WTC11 (cell line): ENCODE measurements around the gene STRAP. TPM values are rescaled to one million over a fixed set of nuclear protein-coding genes. Genes with fewer than 3 reads are reported as not detected.

ENCODE experiments used
- ATAC-seq: fragments of 200-7000 bp; cut with Tn5 transposase; 2 replicates; pipeline ENCODE4 v1.10.0; 2021; ENCODE audit warnings: mild to moderate bottlenecking, moderate library complexity
- CTCF ChIA-PET: fragments of 300-600 bp; sonication (Branson Sonifier 250); formaldehyde crosslinking; loops from one replicate; lab custom pipeline; 2021; ENCODE audit warnings: antibody characterized with exemption; lab: Charles Lee
- POLR2A ChIA-PET: fragments of 350-600 bp; sonication (Branson Sonifier 250); formaldehyde crosslinking; loops from one replicate; lab custom pipeline; 2021; ENCODE audit warnings: antibody characterized with exemption; lab: Charles Lee
- DNase-seq: peaks from one replicate; pipeline ENCODE4 v3.0.0; 2021; ENCODE audit warnings: low spot score
- H3K27ac Mint-ChIP-seq: 2 replicates; pipeline ENCODE4 v1.8.0; 2021; ENCODE audit warnings: mixed read lengths
- H3K27me3 Mint-ChIP-seq: 2 replicates; pipeline ENCODE4 v1.8.0; 2021; ENCODE audit warnings: low read depth, mild to moderate bottlenecking, moderate library complexity, mixed read lengths
- H3K36me3 Mint-ChIP-seq: 2 replicates; pipeline ENCODE4 v1.8.0; 2021; ENCODE audit warnings: mixed read lengths
- H3K4me1 Mint-ChIP-seq: 2 replicates; pipeline ENCODE4 v1.8.0; 2022; ENCODE audit warnings: mixed read lengths
- H3K4me3 Mint-ChIP-seq: 2 replicates; pipeline ENCODE4 v1.8.0; 2021; ENCODE audit warnings: mild to moderate bottlenecking, moderate library complexity, mixed read lengths
- H3K9me3 Mint-ChIP-seq: 2 replicates; pipeline ENCODE4 v1.8.0; 2021; ENCODE audit warnings: mixed read lengths
- AR ChIP-seq: fragments of 250-450 bp; sonication (Bioruptor Pico); IDR thresholded peaks from 2 replicates; pipeline ENCODE4 v1.9.0; 2021; ENCODE audit warnings: mild to moderate bottlenecking
- ATF2 ChIP-seq: sonication (generic); formaldehyde crosslinking; IDR thresholded peaks from 2 replicates; pipeline ENCODE4 v1.8.1; 2022; ENCODE audit warnings: low read depth, missing genetic modification reagents, borderline replicate concordance
- CBFB ChIP-seq: sonication (generic); formaldehyde crosslinking; IDR thresholded peaks from 2 replicates; pipeline ENCODE4 v1.8.1; 2022; ENCODE audit warnings: mild to moderate bottlenecking, low read depth, missing genetic modification reagents
- CTCF ChIP-seq: fragments of 200-600 bp; IDR thresholded peaks from 2 replicates; pipeline ENCODE4 v1.8.0; 2022; ENCODE audit warnings: antibody characterized with exemption
- ERG ChIP-seq: fragments of 250-450 bp; sonication (Bioruptor Pico); IDR thresholded peaks from 2 replicates; pipeline ENCODE4 v1.8.0; 2021; ENCODE audit warnings: mild to moderate bottlenecking
- HMGA2 ChIP-seq: fragments of 250-450 bp; sonication (Bioruptor Pico); IDR thresholded peaks from 2 replicates; pipeline ENCODE4 v1.4.0; 2021; ENCODE audit warnings: mild to moderate bottlenecking, moderate library complexity
- KAT7 ChIP-seq: sonication (generic); formaldehyde crosslinking; IDR thresholded peaks from 2 replicates; pipeline ENCODE4 v1.8.1; 2023; ENCODE audit warnings: missing genetic modification reagents, mild to moderate bottlenecking, borderline replicate concordance
- NFATC4 ChIP-seq: fragments of 250-450 bp; sonication (Bioruptor Pico); IDR thresholded peaks from 2 replicates; pipeline ENCODE4 v1.9.0; 2021; ENCODE audit warnings: mild to moderate bottlenecking
- ZNF532 ChIP-seq: fragments of 250-450 bp; sonication (Bioruptor Pico); IDR thresholded peaks from 2 replicates; pipeline ENCODE4 v1.9.0; 2021; ENCODE audit warnings: mild to moderate bottlenecking, borderline replicate concordance
- total RNA-seq: library from RNA; stranded (reverse); gene quantifications from 3 replicates; pipeline ENCODE4 v1.2.3, GENCODE V29; 2021
- TF ChIP-seq, protein P1 (sequence below): sonication (generic); formaldehyde crosslinking; conservative IDR thresholded peaks from 2 replicates; pipeline ENCODE4 v1.8.1; 2023; ENCODE audit warnings: mild to moderate bottlenecking, low read depth, missing genetic modification reagents, moderate library complexity

STRAP gene
- total RNA-seq, 1 experiment from 2014 or later = 221 TPM

DNA sequence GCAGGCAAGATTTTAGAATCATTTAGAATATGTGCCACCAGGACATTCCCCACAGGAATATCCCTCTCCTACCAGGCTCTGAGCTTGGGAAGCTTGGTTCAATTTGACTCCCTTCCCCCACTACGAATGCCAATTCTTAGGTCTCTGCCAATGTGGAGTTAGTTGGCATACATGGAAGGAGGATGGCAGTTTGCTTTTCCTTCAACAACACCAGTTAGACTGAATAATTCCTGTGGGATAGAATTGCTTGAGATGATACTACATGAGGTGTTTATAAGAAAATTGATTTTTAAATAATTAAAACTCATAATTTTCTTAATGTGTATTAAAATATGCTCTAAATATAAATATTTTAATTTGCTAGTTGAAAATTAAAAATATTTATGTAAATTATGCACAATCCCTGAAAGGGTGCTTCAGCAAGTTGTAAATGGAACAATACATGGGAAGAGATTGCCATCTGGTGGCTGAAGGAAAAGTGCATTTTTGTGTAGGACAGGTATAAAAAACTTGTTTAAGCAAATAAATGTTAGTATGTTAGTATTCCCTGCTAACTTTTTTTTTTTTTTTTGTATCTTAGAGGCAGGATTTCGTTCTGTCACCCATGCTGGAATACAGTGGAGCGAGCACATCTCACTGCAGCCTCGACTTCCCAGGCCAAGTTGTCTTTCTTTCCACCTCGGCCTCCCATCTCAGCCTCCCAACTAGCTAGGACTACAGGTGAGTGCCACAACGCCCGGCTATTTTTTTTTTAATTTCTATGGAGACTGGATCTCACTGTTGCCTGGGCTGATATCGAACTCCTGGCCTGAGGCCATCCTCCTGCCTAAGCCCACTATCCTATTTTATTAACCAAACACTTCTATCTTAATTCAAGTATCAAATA, 25.8 kb upstream of the STRAP start:
- Mint-ChIP-seq H3K4me3 (no peak overlapping the region), H3K4me1 (peaks cover 6% of the 10 kb centered on the region; the same call in 1 of the 2 replicates), H3K27me3 (no peaks in the 10 kb centered on the region), H3K9me3 (no peaks in the 10 kb centered on the region), H3K36me3 (no peaks in the 10 kb centered on the region), H3K27ac (no peak overlapping the region)
- DNase-seq (no peak), ATAC-seq (peak; percentile 26; the same call in 1 of the 2 replicates)
- POLR2A ChIA-PET = no interaction called here
- TF ChIP-seq ZNF532 (CRISPR knock-in tag) (no peak), CTCF (peak; percentile 58), HMGA2 (CRISPR knock-in tag) (peak; percentile 97)
- CTCF ChIA-PET = interaction anchor here (0.5 to 4.0 kb wide), 15 partner anchors 10 to 1016 kb away, joined by 3 to 64 read pairs (median 4); partner anchors contain the start of gene STRAP

GRCh38 chr12:15858353-15858752, 23.8 kb upstream of the STRAP start:
- H3K4me3 Mint-ChIP-seq = no peak overlapping the region
- H3K27ac Mint-ChIP-seq = no peak overlapping the region
- CTCF ChIA-PET = interaction anchor here (0.5 to 4.0 kb wide), 24 partner anchors 8 to 573 kb away, joined by 3 to 64 read pairs (median 5); partner anchors contain the start of gene STRAP
- H3K9me3 Mint-ChIP-seq = no peaks in the 10 kb centered on the region
- no peaks in the 10 kb centered on the region for H3K36me3 Mint-ChIP-seq
- no peaks in the 10 kb centered on the region for H3K27me3 Mint-ChIP-seq
- ATAC-seq = peak; percentile 87
- POLR2A ChIA-PET = no interaction called here
- TF ChIP-seq NFATC4 (CRISPR knock-in tag) = no peak
- TF ChIP-seq, protein P1, sequence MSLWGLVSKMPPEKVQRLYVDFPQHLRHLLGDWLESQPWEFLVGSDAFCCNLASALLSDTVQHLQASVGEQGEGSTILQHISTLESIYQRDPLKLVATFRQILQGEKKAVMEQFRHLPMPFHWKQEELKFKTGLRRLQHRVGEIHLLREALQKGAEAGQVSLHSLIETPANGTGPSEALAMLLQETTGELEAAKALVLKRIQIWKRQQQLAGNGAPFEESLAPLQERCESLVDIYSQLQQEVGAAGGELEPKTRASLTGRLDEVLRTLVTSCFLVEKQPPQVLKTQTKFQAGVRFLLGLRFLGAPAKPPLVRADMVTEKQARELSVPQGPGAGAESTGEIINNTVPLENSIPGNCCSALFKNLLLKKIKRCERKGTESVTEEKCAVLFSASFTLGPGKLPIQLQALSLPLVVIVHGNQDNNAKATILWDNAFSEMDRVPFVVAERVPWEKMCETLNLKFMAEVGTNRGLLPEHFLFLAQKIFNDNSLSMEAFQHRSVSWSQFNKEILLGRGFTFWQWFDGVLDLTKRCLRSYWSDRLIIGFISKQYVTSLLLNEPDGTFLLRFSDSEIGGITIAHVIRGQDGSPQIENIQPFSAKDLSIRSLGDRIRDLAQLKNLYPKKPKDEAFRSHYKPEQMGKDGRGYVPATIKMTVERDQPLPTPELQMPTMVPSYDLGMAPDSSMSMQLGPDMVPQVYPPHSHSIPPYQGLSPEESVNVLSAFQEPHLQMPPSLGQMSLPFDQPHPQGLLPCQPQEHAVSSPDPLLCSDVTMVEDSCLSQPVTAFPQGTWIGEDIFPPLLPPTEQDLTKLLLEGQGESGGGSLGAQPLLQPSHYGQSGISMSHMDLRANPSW (CRISPR knock-in tag) = no peak
- no peak for TF ChIP-seq ATF2 (CRISPR knock-in tag)
- TF ChIP-seq KAT7 (CRISPR knock-in tag) = no peak
- TF ChIP-seq CTCF = no peak
- no peak for TF ChIP-seq ERG (CRISPR knock-in tag)
- no peak for TF ChIP-seq CBFB (CRISPR knock-in tag)
- TF ChIP-seq AR (CRISPR knock-in tag) = no peak
- DNase-seq = no peak
- H3K4me1 Mint-ChIP-seq = peaks cover 12% of the 10 kb centered on the region
